AG08395 (cell line): ENCODE measurements around the gene COASY.
"Not testable (repeated sequence)": the region's sequence is repeated elsewhere in the genome, so short reads cannot be mapped to it uniquely, and the experiment has no call there.

Experiments used
- DNase-seq: peaks from one replicate; pipeline ENCODE4 v3.0.0; 2012; ENCODE audit warnings: mixed read lengths, low spot score

COASY gene

DNA sequence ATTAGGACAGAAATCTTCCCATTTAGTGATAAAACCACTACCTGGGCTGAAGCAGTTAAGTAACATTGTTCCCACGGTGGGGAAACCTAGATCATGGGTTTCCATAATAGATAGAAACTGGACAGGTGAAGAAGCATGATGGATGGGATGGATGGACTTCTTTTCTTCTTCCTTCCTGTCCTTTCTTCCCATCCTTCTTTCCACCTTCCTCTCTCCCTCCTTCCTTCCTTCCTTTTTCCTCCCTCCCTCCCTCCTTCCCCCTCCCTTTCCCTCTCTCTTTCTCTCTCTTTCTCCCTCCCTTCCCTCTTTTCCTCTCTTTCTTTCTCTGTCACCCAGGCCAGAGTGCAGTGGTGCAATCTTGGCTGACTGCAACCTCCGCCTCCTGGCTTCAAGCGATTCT lies 12.5 kb downstream of the COASY start:
- DNase-seq: no peak

DNA sequence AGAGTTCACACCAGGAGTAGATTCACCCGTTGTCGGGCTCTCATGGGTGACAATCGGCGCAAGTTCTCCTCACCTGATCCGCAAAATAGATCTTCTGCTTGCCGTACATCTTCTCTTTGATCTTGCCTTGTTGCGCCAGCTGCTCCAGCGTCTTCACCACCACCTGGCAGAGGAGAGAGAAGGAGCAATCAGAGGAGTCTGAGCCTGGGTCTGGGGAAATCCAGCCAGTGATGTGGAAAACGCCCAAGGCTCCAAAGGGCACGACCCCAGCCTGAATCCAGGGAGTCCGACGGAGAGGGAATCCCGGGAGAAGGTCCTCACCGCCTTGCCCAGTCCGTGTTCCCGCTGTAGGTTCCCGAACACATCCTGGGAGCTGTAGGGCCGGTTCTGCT lies 15.2 kb downstream of the COASY start:
- no peak for DNase-seq

DNA sequence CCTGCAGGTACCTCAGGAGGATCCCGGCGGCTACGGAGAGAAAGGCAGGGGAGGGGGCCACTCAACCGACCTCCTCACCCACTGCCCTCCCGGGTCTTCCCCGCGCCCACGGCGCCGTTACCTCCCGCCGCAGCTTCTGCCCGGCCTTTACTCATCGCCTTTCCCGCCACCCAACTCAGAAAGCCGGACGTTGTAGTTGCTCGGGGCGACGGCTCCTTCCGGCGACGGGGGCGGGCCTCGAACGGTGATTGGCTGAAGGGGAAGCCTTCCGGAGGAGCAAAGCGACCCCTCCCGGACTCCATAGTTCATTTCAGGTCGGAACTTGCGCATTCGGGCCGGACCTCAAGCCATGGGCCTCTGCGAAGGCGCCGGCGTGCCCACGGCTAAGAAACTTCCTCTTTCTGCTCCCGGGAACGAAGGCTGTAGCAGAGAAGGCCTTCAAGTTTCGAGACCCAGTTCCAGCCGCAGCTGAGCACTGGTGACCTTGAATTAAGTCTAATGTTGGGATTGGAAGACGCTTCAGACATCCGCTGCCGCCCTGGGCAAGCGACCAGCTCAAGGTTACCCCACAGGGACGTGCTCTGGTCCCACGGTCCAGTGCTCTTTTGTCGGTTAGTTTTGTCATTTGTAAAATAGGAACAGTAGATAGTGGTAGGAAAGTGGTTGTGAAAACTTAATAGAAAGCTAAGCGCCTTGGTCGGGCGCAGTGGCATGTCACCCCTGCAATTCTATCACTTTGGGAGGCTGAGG lies 15.8 kb downstream of the COASY start, which contains the start of gene PSMC3IP:
TSS of gene PSMC3IP (minus strand) at position 198 of the 750 bp plus-strand sequence. CDS start at position 155, 43 bp downstream.
- DNase-seq: peak; percentile 99

DNA sequence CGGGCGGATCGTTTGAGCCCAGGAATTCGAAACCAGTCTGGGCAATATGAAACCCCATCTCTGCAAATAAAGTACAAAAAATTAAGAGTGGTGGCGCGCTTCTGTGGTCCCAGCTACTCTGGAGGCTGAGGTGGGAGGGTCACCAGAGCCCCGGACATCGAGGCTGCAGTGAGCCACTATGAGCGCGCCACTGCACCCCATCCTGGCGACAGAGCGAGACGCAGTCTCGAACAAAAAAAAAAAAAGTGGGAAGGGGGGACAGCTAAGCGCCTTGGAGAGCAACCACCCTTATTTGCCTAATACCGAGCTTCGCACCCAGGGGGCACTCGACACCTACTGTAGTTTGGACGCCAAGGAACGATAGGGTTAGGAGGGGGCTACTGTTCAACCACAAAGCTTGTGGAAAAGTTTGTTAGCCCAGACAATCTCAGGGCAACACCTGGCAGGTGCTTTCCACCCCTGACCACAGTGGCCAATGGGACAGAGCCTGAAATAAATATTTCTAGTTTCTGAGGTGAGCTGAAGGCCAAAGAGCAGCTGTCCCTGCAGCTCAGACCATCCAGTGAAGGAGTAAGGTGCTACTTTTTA lies 16.4 kb downstream of the COASY start:
- peak; percentile 82 for DNase-seq

DNA sequence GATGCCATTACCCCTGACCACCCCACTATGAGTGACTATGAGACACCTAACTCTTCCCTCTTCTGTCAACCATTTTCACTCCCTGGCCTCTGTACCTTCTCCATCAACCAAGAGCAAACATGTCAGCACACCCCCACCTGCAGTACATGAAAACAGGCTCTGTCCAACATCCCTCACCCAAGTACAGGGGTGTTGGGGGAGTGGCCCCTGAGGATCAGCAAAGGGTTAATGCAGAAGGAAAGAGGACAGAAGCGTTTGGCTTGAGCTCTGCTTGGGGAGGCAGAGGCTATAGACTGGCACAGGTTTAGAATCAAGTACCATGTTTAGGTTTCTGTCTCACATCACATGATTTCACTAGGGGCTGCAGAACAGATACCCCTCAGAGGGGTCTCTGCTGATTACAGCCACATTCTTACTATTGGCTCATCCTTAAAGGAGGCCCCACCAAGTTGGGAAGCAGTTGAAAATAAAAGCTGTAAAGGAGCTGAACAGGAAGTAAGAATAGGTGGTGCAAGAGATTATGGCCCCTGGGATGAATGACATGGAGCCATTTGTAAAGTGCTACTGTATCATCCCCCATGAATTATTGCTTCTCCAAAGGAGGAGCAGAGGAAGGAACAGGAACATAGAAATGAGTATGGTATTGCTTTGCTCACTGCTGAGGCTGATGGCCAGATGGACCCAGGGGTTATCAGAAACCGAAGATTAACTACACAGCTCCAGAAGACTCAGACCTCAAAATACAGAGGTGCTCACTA lies 18.0 kb downstream of the COASY start:
- DNase-seq: no peak

DNA sequence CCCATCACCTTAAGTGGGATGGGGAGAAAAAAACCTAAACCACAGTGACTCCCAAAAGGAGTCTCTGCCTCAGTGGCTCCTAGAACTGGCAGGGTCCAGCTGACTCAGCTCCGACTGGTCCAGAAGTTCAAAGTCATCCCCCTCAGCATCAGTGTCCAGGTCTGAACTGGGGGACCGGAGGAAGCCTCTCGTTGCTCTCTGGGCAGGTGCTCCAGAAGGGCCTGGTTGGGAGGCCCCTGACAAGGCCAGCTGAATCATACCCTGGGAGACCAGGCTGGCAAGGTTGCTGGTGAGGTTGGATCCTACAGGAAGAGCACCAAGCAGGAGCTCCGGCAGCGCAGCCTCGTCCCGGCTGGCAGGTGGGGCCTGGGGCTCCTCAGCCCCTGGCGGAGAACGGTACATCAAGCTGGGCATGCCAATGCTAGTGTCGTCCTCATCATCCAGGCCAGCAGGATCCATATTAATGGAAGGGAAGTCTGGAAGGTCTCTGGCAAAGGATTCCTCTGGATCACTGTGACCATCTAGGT lies 19.9 kb downstream of the COASY start:
- no peak for DNase-seq

DNA sequence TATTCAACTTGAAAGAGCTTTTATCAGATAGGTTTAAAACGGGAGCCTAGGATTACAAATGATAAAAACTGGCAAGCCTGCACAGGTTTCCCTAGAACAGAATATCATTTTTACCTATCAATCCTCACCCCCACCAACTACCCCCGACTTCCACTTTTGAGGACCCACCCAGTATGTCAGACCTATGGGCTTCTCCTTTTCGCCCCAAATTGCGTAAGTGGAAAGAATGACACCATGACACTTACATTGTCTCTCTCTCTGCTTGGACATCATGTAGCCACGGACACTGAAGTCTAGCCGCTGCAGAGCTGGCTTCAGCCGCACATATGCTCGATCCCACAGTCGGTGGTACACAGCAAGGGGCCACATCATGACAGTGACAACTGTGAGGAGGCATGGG lies 22.9 kb downstream of the COASY start:
- no peak for DNase-seq

DNA sequence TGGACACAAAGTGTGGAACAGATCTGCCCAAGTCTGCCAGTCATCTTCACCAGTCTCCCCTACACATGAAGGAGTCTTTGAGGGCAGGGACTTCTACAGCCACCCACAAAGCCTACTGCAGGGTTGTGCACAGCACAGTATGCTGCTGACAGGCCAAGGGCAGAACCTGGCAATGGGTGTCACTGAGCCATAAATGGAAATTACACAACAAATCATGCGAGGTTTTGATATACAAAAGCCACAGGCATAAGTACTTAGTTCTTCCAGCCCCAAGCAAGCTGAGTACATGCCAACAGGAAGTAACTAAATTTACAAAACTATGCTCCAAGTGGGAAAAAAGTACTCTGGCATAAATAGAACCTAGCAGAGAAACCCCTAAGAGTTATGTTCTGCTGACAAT lies 23.4 kb downstream of the COASY start:
- DNase-seq: no peak

DNA sequence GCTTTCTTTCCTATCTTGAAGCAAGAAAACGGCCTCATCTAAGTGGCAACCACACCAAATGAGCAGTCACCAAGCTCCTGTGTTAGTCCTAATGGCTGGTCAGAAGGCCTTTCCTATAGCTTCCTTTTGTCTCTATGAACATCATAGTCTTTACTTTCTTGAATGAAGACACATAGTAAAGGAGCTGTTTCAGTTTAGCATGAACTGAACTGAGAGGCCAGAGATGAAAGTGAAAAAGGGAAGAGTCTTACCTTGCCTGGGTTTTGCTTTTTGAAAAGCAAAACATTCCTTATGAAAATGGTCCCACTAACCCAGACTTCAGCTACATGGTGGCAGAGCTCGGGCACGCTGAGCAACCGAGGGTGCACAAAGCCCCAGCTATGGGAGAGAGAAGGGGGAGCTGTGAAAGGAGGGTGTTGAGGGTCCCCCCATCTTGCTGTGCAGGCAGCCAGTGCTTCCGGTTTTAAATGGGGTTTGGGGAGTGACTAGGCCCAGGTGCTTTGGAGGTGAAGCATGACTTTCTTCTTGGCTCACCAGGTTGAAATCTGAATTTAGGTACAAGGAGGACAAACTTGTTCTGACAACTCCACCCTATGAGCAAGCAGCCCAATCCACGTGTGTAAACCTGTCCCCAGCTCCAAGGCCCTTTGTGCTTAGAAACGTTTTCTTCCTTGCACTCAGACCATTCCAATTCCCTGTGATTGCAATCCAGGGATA lies 24.7 kb downstream of the COASY start:
- no peak for DNase-seq

DNA sequence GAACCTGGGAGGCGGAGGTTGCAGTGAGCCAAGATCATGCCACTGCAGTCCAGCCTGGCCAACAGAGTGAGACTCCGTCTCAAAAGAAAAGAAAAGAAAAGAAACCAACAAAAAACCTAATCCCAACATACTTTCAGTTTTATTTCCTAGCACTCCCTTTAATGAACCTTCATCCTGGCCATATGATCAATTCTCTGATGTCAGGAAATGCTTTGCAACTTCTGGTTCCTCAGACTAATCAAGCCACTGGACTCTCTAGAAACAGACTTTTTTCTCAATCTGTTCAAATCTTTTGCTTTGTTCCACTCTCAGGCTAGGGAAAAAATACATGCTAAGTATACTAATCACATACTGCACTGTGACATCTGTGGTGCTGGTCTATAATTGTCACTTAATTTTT lies 28.9 kb downstream of the COASY start:
- no peak for DNase-seq

DNA sequence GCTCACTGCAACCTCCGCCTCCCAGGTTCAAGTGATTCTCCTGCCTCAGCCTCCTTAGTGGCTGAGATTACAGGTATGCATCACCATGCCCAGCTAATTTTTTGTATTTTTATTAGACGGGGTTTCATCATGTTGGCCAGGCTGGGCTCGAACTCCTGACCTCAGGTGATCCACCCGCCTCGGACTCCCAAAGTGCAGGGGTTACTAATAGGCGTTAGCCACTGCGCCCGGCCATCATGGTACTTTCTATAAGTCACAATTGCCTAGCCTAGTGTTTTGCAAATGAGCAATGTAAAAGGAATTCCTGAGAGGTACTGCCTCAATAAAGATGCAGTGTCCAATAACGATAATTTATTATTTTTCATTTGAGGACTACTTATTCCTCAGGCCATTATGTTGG lies 29.5 kb downstream of the COASY start:
- no peak for DNase-seq

DNA sequence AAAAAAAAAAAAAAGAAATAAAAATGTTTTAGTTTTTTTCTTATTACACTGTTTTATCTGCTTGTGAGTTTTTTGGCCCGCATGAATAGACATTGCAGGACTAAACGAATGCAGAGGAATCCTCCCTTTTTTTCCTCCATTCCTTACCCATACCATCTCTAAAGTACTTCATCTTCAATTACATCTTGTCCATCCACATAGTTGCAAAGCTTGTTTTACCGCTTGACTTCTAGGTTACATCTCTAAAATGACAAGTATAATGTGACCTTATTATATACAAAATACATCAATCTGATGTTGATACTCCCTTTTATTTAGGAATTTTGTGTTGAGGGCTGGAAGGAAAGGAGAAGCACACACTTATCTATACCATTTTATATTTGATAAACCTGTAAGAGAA lies 34.4 kb downstream of the COASY start:
- DNase-seq: no peak

DNA sequence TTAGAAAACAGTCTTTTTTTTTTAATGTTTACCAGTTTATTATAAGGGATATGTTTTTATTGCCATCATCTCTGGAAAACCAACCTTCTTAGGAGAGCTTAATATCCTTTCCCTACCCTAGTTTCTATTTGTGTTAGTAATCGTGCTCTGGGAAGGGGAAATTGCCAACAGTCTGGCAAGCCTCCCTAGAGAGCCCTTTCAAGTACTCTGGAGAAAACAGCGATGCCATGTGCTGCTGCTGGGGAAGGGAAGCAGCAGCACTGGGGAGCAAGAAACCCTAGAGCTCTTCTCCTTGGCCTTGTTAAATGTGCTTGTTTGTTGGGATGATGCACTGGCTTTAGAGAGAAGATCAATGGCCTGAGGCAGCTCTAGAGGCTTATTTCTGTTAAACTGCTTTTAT lies 37.0 kb downstream of the COASY start:
- no peak for DNase-seq

DNA sequence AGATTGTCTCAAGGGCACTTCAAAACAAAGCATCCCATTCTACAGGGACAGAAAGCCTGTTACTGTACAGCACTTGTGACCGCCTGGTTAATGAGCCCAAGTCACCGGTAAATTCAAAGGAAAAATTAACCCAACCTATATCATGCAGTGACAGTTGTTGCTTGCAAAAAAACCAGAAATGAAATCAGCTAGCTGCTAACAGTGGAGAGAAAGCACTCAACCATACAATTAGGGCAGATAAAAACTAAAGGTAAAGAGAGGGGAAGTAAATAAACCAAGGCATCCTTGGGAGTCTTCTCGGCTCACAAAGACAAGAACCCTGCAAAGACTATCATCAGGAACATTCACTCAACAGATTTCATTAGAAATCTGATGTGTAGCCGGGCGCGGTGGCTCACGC lies 41.4 kb downstream of the COASY start:
- no peak for DNase-seq

DNA sequence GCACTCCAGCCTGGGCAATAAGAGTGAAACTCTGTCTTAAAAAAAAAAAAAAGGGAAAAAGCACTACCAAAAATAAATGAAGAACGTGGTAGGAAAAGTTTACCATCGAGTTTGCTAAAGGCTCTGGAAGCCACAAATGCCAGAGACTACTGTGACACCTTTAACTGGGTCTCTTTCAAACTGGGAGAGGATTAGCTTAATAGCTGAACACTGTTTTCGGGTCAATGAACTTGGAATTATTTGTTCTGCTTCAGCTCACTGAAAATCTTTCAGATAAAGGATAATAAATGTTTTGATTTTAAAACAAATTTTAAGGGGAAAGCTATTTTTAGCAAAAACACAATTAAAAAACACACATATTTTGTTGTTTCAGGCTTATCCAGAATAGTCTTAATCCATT lies 45.8 kb downstream of the COASY start:
- DNase-seq: no peak

DNA sequence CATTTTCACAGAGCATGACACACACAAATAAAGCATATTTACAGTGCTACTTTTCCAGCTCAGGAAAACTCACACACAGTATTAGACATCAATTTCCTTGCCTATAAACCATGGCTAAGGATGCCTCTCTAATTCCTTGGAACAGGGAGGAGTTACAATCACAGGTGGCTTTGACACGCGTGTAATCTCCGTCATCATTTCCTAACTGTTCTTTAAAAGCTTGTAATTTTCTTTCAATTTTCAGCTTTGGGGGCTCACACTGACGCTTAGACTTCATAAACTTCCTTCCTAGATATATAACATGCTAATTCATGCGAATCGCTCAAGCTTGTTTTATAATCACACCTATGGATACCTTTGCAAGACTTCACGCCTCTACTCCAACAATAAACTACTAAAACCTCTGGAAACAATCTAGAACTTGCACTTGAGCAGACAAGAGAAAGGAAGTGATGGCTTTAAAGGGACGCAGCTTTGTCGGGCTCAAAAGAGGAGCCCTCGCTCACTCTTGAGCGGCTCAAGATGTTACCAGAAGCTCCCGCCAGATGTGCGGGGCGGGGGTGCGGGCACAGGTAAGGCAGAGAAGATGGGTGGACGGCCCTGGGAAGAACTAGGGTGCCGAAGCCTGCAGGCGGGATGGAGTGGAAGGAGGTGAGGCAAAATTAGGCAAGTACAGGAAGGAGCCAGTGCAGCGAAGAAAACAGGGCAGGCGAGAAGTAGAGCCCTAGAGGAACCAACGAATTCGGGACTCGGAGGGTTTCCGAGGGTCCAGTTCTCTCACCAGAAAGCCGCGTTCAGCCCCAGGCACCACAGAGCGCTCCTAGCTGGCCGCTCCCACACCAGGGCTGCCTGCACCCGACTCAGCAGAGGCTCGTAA lies 46.6 kb downstream of the COASY start:
- DNase-seq: no peak

DNA sequence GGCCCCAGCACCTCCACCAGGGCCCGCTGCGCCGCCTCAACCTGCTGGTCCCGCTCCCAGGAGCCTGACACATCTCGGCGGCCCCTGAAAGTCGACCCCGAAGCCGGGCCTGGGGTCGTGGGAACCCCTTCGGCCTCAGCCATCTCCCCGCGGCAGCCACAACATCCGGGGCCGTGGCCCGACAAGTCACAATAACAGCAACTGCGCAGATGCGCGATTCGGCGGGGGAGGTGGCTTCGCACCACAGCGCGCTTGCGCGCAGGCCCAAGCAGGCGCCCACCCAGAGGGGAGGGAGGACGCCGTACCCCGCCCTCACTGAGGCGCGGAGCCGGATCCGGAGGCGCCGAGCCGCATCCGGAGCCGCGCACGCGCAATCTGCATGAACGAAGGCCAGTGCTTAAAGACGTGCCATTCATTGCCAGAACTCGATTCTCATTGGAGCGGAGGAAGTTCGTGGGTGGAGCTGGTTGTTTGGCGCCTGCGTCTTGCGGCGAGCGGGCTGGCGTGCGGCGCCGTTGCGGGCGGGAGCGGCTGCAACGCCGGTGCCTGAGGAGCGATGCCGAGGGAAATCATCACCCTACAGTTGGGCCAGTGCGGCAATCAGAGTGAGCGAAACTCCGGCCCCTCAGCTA lies 47.4 kb downstream of the COASY start, which contains the start of the genes RETREG3 and TUBG1:
TSS of gene RETREG3 (minus strand) at position 193 of the 632 bp plus-strand sequence. CDS start at position 143, 50 bp downstream.
TSS of gene TUBG1 (plus strand) at position 502 of the 632 bp plus-strand sequence. CDS start at position 557, 55 bp downstream.
- DNase-seq: peak; percentile 100

DNA sequence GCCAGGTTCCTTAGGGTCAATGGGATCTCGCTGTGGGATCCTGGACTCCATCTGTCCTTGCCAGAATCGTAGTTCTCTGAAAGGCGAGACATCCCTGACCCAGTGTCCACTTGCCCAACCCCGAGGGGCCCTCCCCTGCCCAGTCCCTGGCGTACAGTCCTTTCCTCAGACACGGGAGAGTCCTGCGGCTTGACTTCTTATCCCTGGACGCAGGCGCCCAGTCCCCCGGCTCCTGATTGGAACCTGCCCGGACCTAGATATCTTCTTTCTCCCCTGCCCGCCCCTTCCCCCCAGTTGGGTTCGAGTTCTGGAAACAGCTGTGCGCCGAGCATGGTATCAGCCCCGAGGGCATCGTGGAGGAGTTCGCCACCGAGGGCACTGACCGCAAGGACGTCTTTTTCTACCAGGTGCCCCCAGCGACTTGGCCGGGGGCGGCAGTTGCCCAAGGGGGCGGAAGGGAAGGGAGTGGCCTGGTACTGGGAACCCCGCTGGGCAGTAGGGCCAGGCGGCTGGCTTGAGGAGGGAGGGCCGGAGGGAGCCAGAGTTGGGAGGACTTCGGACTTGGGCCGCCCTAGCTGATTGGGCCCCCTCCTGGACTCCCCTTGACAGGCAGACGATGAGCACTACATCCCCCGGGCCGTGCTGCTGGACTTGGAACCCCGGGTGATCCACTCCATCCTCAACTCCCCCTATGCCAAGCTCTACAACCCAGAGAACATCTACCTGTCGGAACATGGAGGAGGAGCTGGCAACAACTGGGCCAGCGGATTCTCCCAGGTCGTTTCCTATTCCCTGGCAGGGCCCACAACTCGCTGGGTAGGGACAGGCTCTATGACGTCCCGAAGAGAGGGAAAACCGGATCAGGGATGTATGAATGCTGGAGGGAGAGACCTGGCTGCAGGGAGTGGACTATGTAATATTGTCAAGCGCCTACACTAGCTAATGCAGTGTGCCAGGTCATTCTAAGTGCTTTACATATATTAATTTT lies 48.2 kb downstream of the COASY start:
- not testable (repeated sequence) for DNase-seq

DNA sequence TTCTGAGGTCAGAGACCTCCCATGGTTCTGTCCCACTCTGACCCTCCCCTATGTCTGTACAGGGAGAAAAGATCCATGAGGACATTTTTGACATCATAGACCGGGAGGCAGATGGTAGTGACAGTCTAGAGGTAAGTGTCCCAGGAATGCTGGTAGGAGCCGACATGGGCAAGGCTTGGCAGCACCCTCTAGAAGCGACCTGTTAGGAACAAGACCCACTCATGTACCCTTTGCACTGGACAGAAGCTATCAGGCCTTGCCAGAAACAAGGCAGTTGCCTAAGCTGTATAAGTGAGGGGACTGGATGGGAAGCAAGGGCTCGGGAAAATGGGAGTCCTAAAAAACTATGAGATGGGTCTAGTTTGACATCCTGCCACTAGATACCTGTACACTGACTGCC lies 50.1 kb downstream of the COASY start:
- no peak for DNase-seq
